ENCODE results near the gene USP26. TPM values are rescaled to one million over a fixed set of nuclear protein-coding genes. Genes with fewer than 3 reads are reported as not detected.
"Not testable (repeated sequence)": the region's sequence is repeated elsewhere in the genome, so short reads cannot be mapped to it uniquely, and the experiment has no call there.

Gene USP26
- total RNA-seq, 1 experiment from 2014 or later, result not detected

GRCh38 chrX:133045986-133046385, 50.9 kb downstream of the USP26 start:
- H3K4me3 ChIP-seq (ENCODE audit: low read depth in 2 of 2, low read length in 2 of 2), result no peak overlapping the region
- ChIA-PET CTCF (interaction anchor here (0.6 to 0.7 kb wide), 2 partner anchors 625 to 631 kb away, joined by 3 read pairs; no protein-coding TSS in a partner anchor), POLR2A (no interaction called here)
- no peaks in the 10 kb centered on the region; the same call in 1 of the 2 replicates for H3K27me3 ChIP-seq (ENCODE audit: control insufficient read depth, insufficient read depth, low read length)
- no peak for ATAC-seq
- BruUV-seq (replicated peaks), result no TSS peak
- in situ Hi-C loops (cut with HindIII; ENCODE audit: low pct_unique_long_range_greater_than_20kb, low sequenced_read_pairs) (no loop called here), intact Hi-C loops (cut with micrococcal nuclease; ENCODE audit: unreplicated experiment) (no loop called here)
- no peak overlapping the region for H3K27ac ChIP-seq (ENCODE audit: low read length)
- DNase-seq (ENCODE audit: low read depth, low spot score), result no peak
- H3K9me3 ChIP-seq (ENCODE audit: control insufficient read depth, insufficient read depth, low read depth, low read length), result no peaks in the 10 kb centered on the region
- no peaks in the 10 kb centered on the region for H3K36me3 ChIP-seq (ENCODE audit: control insufficient read depth, insufficient read depth, low read length)
- TF ChIP-seq POLR2AphosphoS5 (IDR thresholded peaks at IDR 0.05; ENCODE audit: low read depth, low read length) (no peak), CTCF (IDR thresholded peaks at IDR 0.05) (peak; percentile 24; the same call in 1 of the 2 replicates)
- H3K4me1 ChIP-seq (ENCODE audit: control insufficient read depth, insufficient read depth, low read length), result no peaks in the 10 kb centered on the region

GRCh38 chrX:133044145-133044786, 52.6 kb downstream of the USP26 start:
- ATAC-seq; POLR2A ChIA-PET; H3K9me3 ChIP-seq (ENCODE audit: control insufficient read depth, insufficient read depth, low read depth, low read length); BruUV-seq (replicated peaks); H3K27me3 ChIP-seq (ENCODE audit: control insufficient read depth, insufficient read depth, low read length); H3K4me3 ChIP-seq (ENCODE audit: low read depth in 2 of 2, low read length in 2 of 2); intact Hi-C loops (cut with micrococcal nuclease; ENCODE audit: unreplicated experiment); DNase-seq (ENCODE audit: low read depth, low spot score); in situ Hi-C loops (cut with HindIII; ENCODE audit: low pct_unique_long_range_greater_than_20kb, low sequenced_read_pairs); H3K4me1 ChIP-seq (ENCODE audit: control insufficient read depth, insufficient read depth, low read length); H3K36me3 ChIP-seq (ENCODE audit: control insufficient read depth, insufficient read depth, low read length); H3K27ac ChIP-seq (ENCODE audit: low read length): not testable (repeated sequence)
- CTCF ChIA-PET, result interaction anchor here (0.8 kb wide), 1 partner anchor 627 kb away, joined by 4 read pairs; no protein-coding TSS in a partner anchor

GRCh38 chrX:133042260-133042659, 54.6 kb downstream of the USP26 start:
- intact Hi-C loops (cut with micrococcal nuclease; ENCODE audit: unreplicated experiment), result no loop called here
- POLR2A ChIA-PET, result no interaction called here
- TF ChIP-seq SIN3A (IDR thresholded peaks at IDR 0.05; ENCODE audit: borderline replicate concordance, insufficient read depth, low read depth, low read length) (no peak), TCF7L2 (IDR thresholded peaks at IDR 0.05; ENCODE audit: low read depth, low read length) (no peak), REST (IDR thresholded peaks at IDR 0.05; ENCODE audit: insufficient read depth in 1 of 2, low read depth in 2 of 2, low read length in 1 of 2) (no peak), POLR2AphosphoS5 (IDR thresholded peaks at IDR 0.05; ENCODE audit: low read depth, low read length) (no peak), CTCF (IDR thresholded peaks at IDR 0.05) (no peak)

More at GRCh38 chrX:133042260-133042659, 54.6 kb downstream of the USP26 start:
- BruUV-seq (replicated peaks), result no TSS peak
- Histone ChIP-seq H3K4me3 (ENCODE audit: low read depth in 2 of 2, low read length in 2 of 2) (no peak overlapping the region), H3K27ac (ENCODE audit: low read length) (no peak overlapping the region), H3K9me3 (ENCODE audit: control insufficient read depth, insufficient read depth, low read depth, low read length) (no peaks in the 10 kb centered on the region), H3K27me3 (ENCODE audit: control insufficient read depth, insufficient read depth, low read length) (no peaks in the 10 kb centered on the region; the same call in 1 of the 2 replicates), H3K4me1 (ENCODE audit: control insufficient read depth, insufficient read depth, low read length) (no peaks in the 10 kb centered on the region), H3K36me3 (ENCODE audit: control insufficient read depth, insufficient read depth, low read length) (no peaks in the 10 kb centered on the region)
- CTCF ChIA-PET, result no interaction called here
- DNase-seq (ENCODE audit: low read depth, low spot score) (no peak), ATAC-seq (no peak)
- in situ Hi-C loops (cut with HindIII; ENCODE audit: low pct_unique_long_range_greater_than_20kb, low sequenced_read_pairs), result no loop called here
